Spleen (tissue), 11 donors: ENCODE measurements around the gene IFT88. TPM values are rescaled to one million over a fixed set of nuclear protein-coding genes. Genes with fewer than 3 reads are reported as not detected.

Source experiments
- DNase-seq: peaks from one replicate; pipeline ENCODE4 v3.0.0-alpha.2; 2020
- H3K27ac ChIP-seq, 8 donors: fragments of 200-600 bp; sonication (generic) in 7 of 8; 1 replicate in 4 of 8; 2 replicates in 4 of 8; pipeline versions ENCODE4 v1.5.0 to v1.8.0; 2016 to 2021; ENCODE audit warnings: inconsistent platforms in 4 of 8, mild to moderate bottlenecking in 4 of 8, moderate library complexity in 1 of 8
- H3K27me3 ChIP-seq, 7 donors: fragments of 200-600 bp; sonication (generic) in 6 of 7; replicated peaks in 1 of 7; 1 replicate in 4 of 7; 2 replicates in 3 of 7; pipeline versions ENCODE4 v1.5.0 to v1.8.0; 2016 to 2021; ENCODE audit warnings: inconsistent platforms in 3 of 7, mild to moderate bottlenecking in 1 of 7
- H3K36me3 ChIP-seq, 6 donors: fragments of 200-600 bp; sonication (generic) in 5 of 6; 1 replicate in 4 of 6; 2 replicates in 2 of 6; pipeline versions ENCODE4 v1.5.0 to v1.8.0; 2016 to 2021; ENCODE audit warnings: inconsistent platforms in 2 of 6
- H3K4me1 ChIP-seq, 6 donors: fragments of 200-600 bp; sonication (generic) in 5 of 6; 1 replicate in 3 of 6; 2 replicates in 3 of 6; pipeline versions ENCODE4 v1.5.0 to v1.8.0; 2016 to 2021; ENCODE audit warnings: inconsistent platforms in 3 of 6
- H3K4me3 ChIP-seq, 8 donors: fragments of 200-600 bp; sonication (generic) in 7 of 8; 1 replicate in 4 of 8; 2 replicates in 4 of 8; pipeline versions ENCODE4 v1.5.0 to v1.8.0; 2016 to 2021; ENCODE audit warnings: inconsistent platforms in 4 of 8, mild to moderate bottlenecking in 4 of 8, moderate library complexity in 2 of 8
- H3K9me3 ChIP-seq, 8 donors: fragments of 200-600 bp; sonication (generic) in 7 of 8; 1 replicate in 4 of 8; 2 replicates in 4 of 8; pipeline versions ENCODE4 v1.5.0 to v1.8.0; 2016 to 2021; ENCODE audit warnings: inconsistent platforms in 4 of 8
- CTCF ChIP-seq, 11 experiments: fragments of 200-600 bp in 7 of 11; fragments of 450-650 bp in 4 of 11; sonication (generic) in 4 of 11; IDR thresholded peaks in 8 of 11; conservative IDR thresholded peaks in 3 of 11; 1 replicate in 7 of 11; 2 replicates in 4 of 11; pipeline versions ENCODE4 v1.4.0 to v1.8.0; 2016 to 2021; ENCODE audit warnings: antibody characterized with exemption in 11 of 11, inconsistent platforms in 4 of 11, mild to moderate bottlenecking in 1 of 11
- POLR2A ChIP-seq, 3 donors: fragments of 450-650 bp; IDR thresholded peaks; one replicate each; pipeline ENCODE4 v1.5.1; 2017; ENCODE audit warnings: antibody characterized with exemption in 3 of 3, mild to moderate bottlenecking in 1 of 3
- POLR2AphosphoS5 ChIP-seq, 3 donors: sonication (generic); formaldehyde crosslinking; IDR thresholded peaks; one replicate each; pipeline ENCODE4 v1.5.1; 2017; ENCODE audit warnings: antibody characterized with exemption in 3 of 3
- WGBS, 5 donors: extraction: QIAGEN DNeasy Blood & Tissue Kit in 3 of 5; methylation state at CpG; one replicate each; pipeline versions ENCODE4 v1.1.5 to v1.1.7; 2013 to 2018; 5-methylcytosine and 5-hydroxymethylcytosine counted together
- intact Hi-C: fragments of 100-400 bp; cut with DNase I; formaldehyde crosslinking; loops from one replicate; pipeline ENCODE4 v1.15.0; 2023; ENCODE audit warnings: low total_unique reads
- polyA plus RNA-seq, 3 donors: library from polyadenylated mRNA; stranded (reverse); fragments of 200-250 nt; gene quantifications; one replicate each; pipeline ENCODE4 v1.2.1, GENCODE V29; 2013
- total RNA-seq, 7 donors: library from RNA; depleted of rRNA in 3 of 7; stranded (reverse); fragments of >200 nt in 3 of 7; fragmentation: NEBNext Ultra II Directional in 4 of 7; extraction: Animal tissue kit (Norgen Biotek cat#: 25700) in 4 of 7; gene quantifications; one replicate each; pipeline versions ENCODE4 v1.1.0 to v1.2.1, GENCODE V29; 2016 to 2021
- donor health status: healthy with polysubstance abuse.
- donor health status: DM: no; HTN: no; CAD: no; lungs with moderate emphysema.
- donor health status: DM: no; HTN: no; CAD: no.
- donor health status: Bipolar disorder and iron deficiency.
- donor health status: healthy.
- donor health status: DM: no; HTN: no; CAD: no.
- donor health status: DM: yes; HTN: yes; CAD: no.

The IFT88 gene
- total and polyA plus RNA-seq, 10 donors: 7.7 to 25.5 (median 13.6) TPM

DNA sequence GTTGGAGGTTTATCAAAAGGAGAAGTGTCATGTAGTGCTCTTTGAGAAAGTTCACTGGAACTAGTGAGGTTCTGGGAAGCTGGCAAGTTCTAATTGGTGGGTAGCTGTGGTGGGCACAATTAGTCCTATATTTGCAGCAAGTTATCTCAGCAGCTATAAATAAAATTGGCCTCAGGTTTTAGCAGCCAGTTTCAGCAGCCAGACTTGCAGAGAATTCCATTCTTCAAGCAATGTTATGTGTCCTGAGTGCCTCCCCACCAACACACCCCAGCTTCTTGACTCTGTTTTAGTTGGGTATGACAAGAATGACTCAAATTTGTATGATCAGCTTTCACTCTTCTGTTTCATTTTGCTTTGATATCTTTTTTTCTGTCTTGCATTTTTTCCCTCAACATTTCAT is 4.7 kb downstream of the IFT88 start:
- no peak overlapping the region for H3K27ac ChIP-seq
- H3K27me3 ChIP-seq: no peaks in the 10 kb centered on the region
- intact Hi-C loops: no loop called here
- no peak for TF ChIP-seq POLR2AphosphoS5 (IDR thresholded peaks at IDR 0.05)
- no peak for TF ChIP-seq CTCF (IDR thresholded peaks at IDR 0.05 in 8 of 11, conservative IDR thresholded peaks at IDR 0.05 in 3 of 11)
- TF ChIP-seq POLR2A (IDR thresholded peaks at IDR 0.05): no peak
- H3K4me3 ChIP-seq: no peak overlapping the region
- no peak for DNase-seq
- H3K9me3 ChIP-seq: peaks cover 0 to 1% (median 0%) of the 10 kb centered on the region in 8 donors
- peaks cover 0 to 18% (median 5%) of the 10 kb centered on the region in 6 donors for H3K36me3 ChIP-seq
- H3K4me1 ChIP-seq: peaks cover 0 to 15% (median 12%) of the 10 kb centered on the region in 6 donors

DNA sequence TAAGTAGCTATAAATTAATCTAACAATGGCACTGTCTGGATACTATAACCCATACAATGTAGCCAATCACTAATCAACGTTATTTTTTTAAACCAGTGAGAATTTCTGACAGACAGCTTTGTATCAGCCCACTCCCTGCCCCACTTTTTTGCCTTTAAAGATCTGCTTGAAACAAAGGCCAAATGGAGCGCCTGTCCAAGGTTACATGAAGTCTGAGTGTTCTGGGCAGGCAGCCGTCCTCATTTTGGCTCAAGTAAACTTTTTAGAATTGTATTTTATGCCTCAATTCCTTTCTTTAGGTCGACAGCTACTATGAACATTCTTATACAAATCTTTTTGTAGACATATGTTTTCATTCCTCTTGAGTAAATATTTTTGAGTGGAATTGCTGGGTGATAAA is 6.2 kb downstream of the IFT88 start:
- no peak for TF ChIP-seq CTCF (IDR thresholded peaks at IDR 0.05 in 8 of 11, conservative IDR thresholded peaks at IDR 0.05 in 3 of 11)
- TF ChIP-seq POLR2AphosphoS5 (IDR thresholded peaks at IDR 0.05): no peak
- no peak for TF ChIP-seq POLR2A (IDR thresholded peaks at IDR 0.05)
- H3K9me3 ChIP-seq: peaks cover 0 to 12% (median 4%) of the 10 kb centered on the region in 8 donors
- no peak for DNase-seq
- intact Hi-C loops: no loop called here
- 70 to 85% (median 82%) methylated on average over 4 of the region's 4 CpGs for WGBS, 5 donors
- H3K4me1 ChIP-seq: peaks cover 0 to 4% (median 3%) of the 10 kb centered on the region in 6 donors
- H3K27ac ChIP-seq: no peak overlapping the region
- no peaks in the 10 kb centered on the region for H3K27me3 ChIP-seq
- peaks cover 0 to 28% (median 5%) of the 10 kb centered on the region in 6 donors for H3K36me3 ChIP-seq
- no peak overlapping the region for H3K4me3 ChIP-seq

GRCh38 chr13:20573636-20574035 is 6.7 kb downstream of the IFT88 start:
- Histone ChIP-seq H3K36me3 (peaks cover 0 to 32% (median 5%) of the 10 kb centered on the region in 6 donors), H3K9me3 (peaks cover 0 to 12% (median 4%) of the 10 kb centered on the region in 8 donors), H3K4me1 (no peaks in the 10 kb centered on the region), H3K4me3 (no peak overlapping the region), H3K27me3 (no peaks in the 10 kb centered on the region), H3K27ac (no peak overlapping the region)
- intact Hi-C loops: no loop called here
- no peak for TF ChIP-seq POLR2A (IDR thresholded peaks at IDR 0.05)
- no peak for TF ChIP-seq POLR2AphosphoS5 (IDR thresholded peaks at IDR 0.05)
- no peak for TF ChIP-seq CTCF (IDR thresholded peaks at IDR 0.05 in 8 of 11, conservative IDR thresholded peaks at IDR 0.05 in 3 of 11)
- 87 to 93% (median 90%) methylated on average over 2 of the region's 2 CpGs for WGBS, 5 donors
- DNase-seq: no peak

DNA sequence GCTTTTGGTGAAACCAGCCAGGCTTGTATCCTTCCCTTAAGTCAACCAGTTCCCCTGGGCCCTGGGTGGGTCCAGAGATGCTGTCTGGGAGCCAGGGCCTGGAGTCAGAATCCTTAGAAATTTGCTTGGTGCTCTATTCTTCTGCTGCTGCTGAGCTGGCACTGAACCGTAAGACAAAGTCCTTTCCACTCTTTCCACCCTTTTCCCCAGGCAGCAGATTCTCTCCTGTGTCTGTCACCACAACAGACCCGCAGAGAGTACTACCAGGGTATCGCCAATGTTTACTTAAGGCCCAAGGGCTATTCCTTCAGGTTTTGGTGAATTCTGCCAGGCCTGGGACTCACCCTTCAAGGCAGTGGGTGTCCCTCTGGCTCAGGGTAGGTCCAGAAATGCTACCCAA is 12.2 kb downstream of the IFT88 start:
- no peak overlapping the region for H3K4me3 ChIP-seq
- no peak for DNase-seq
- peaks cover 0 to 23% (median 12%) of the 10 kb centered on the region in 8 donors for H3K9me3 ChIP-seq
- no peak overlapping the region for H3K27ac ChIP-seq
- H3K4me1 ChIP-seq: no peaks in the 10 kb centered on the region
- 92 to 99% (median 97%) methylated on average over 3 of the region's 3 CpGs for WGBS, 5 donors
- TF ChIP-seq CTCF (IDR thresholded peaks at IDR 0.05 in 8 of 11, conservative IDR thresholded peaks at IDR 0.05 in 3 of 11): no peak
- H3K27me3 ChIP-seq: no peaks in the 10 kb centered on the region
- intact Hi-C loops: no loop called here
- H3K36me3 ChIP-seq: peaks cover 0 to 71% (median 16%) of the 10 kb centered on the region in 6 donors
